ENCODE measurements around the gene RBKS. TPM values are rescaled to one million over a fixed set of nuclear protein-coding genes. Genes with fewer than 3 reads are reported as not detected.

RBKS gene
- polyA plus RNA-seq, 1 of the 3 experiments (the other 2 are of a cell fraction), result 7.4 TPM

- H3K27me3 ChIP-seq (ENCODE audit: insufficient read depth), result no peaks in the 10 kb centered on the region
- peak overlapping the region in 1 of 2 experiments; percentile 98; a peak in 2 of 4 replicates for H3K27ac ChIP-seq (ENCODE audit: low read depth in 2 of 2, low read length in 1 of 2)
- TF ChIP-seq FOXM1 (IDR thresholded peaks at IDR 0.05; ENCODE audit: low read depth) (no peak), USF1 (IDR thresholded peaks at IDR 0.05; ENCODE audit: borderline replicate concordance, low read depth) (no peak), TCF12 (IDR thresholded peaks at IDR 0.05) (no peak), CTCF (IDR thresholded peaks at IDR 0.05) (no peak), EZH2phosphoT487 (IDR thresholded peaks at IDR 0.05; ENCODE audit: borderline replicate concordance, low read depth) (no peak), RCOR1 (IDR thresholded peaks at IDR 0.05; ENCODE audit: low read length) (no peak), GATA2 (CRISPR knock-in tag; IDR thresholded peaks at IDR 0.05) (no peak), ZBTB33 (IDR thresholded peaks at IDR 0.05; ENCODE audit: borderline replicate concordance, low read depth) (no peak), NFIC (IDR thresholded peaks at IDR 0.05; ENCODE audit: borderline replicate concordance) (no peak), TAF1 (IDR thresholded peaks at IDR 0.05; ENCODE audit: borderline replicate concordance, low read depth, low read length) (no peak), CHD2 (IDR thresholded peaks at IDR 0.05; ENCODE audit: low read length, partially characterized antibody) (no peak), RAD21 (IDR thresholded peaks at IDR 0.05; ENCODE audit: low read length) (no peak), FOSL2 (IDR thresholded peaks at IDR 0.05; ENCODE audit: borderline replicate concordance, low read depth) (no peak), RFX5 (IDR thresholded peaks at IDR 0.05; ENCODE audit: low read length) (no peak), RXRA (IDR thresholded peaks at IDR 0.05; ENCODE audit: borderline replicate concordance, low read depth) (no peak), NRF1 (IDR thresholded peaks at IDR 0.05; ENCODE audit: low read depth, low read length) (no peak)
- no peaks in the 10 kb centered on the region for H3K9me3 ChIP-seq
- H3K79me2 ChIP-seq (ENCODE audit: insufficient read depth), result no peaks in the 10 kb centered on the region
- H4K20me1 ChIP-seq (ENCODE audit: insufficient read depth), result no peaks in the 10 kb centered on the region
- CTCF ChIA-PET, result interaction anchor here (1.2 to 2.2 kb wide), 4 partner anchors 10 to 599 kb away, joined by 3 to 8 read pairs (median 6); no protein-coding TSS in a partner anchor
- H3K4me2 ChIP-seq, result 0 out of 2 replicates have a peak overlapping the region, but pooled peaks have one; percentile 18
- POLR2A ChIA-PET, result interaction anchor here (1.5 kb wide), 1 partner anchor 24 kb away, joined by 4 read pairs; no protein-coding TSS in a partner anchor
- peaks cover 0 to 58% of the 10 kb centered on the region in 2 experiments; a peak in 3 of 4 replicates for H3K4me1 ChIP-seq (ENCODE audit: control insufficient read depth in 1 of 2, insufficient read depth in 2 of 2, low read depth in 1 of 2, low read length in 1 of 2)
- peaks cover 43% of the 10 kb centered on the region for H3F3A ChIP-seq (replicated peaks; ENCODE audit: insufficient read depth)
- no peaks in the 10 kb centered on the region for H3K36me3 ChIP-seq (replicated peaks in 1 of 2; ENCODE audit: control insufficient read depth in 1 of 2, insufficient read depth in 2 of 2, low read length in 1 of 2)
- H3K4me3 ChIP-seq (ENCODE audit: low read depth in 2 of 2, low read length in 1 of 2), result no peak overlapping the region
- DNase-seq, result no peak
- H3K9ac ChIP-seq, result 0 out of 2 replicates have a peak overlapping the region, but pooled peaks have one; percentile 19
- H3K9me2 ChIP-seq, result no peaks in the 10 kb centered on the region
- H2AFZ ChIP-seq (ENCODE audit: low read depth), result no peak overlapping the region
- WGBS (ENCODE audit: low lambda C conversion rate), result 94% methylated on average over 11 of the region's 11 CpGs
Measured at GRCh38 chr2:27796791-27797765, 93.1 kb downstream of the RBKS start.

Data from SK-N-SH (cell line).